Upper lobe of left lung (tissue), 4 donors: ENCODE results near the gene NPTXR.

Source experiments
- EP300 ChIP-seq, 4 donors: sonication (generic); formaldehyde crosslinking; IDR thresholded peaks; one replicate each; pipeline ENCODE4 v1.5.1; 2017; ENCODE audit warnings: antibody characterized with exemption in 4 of 4, control low read depth in 2 of 4
- POLR2A ChIP-seq, 4 donors: fragments of 450-650 bp; IDR thresholded peaks; one replicate each; pipeline ENCODE4 v1.5.1; 2016 to 2017; ENCODE audit warnings: antibody characterized with exemption in 4 of 4, mild to moderate bottlenecking in 2 of 4
- POLR2AphosphoS5 ChIP-seq, 2 donors: sonication (generic); formaldehyde crosslinking; IDR thresholded peaks; one replicate each; pipeline ENCODE4 v1.5.1; 2017; ENCODE audit warnings: antibody characterized with exemption in 2 of 2
- TF ChIP-seq, protein P1 (sequence below), 6 experiments: fragments of 450-650 bp in 4 of 6; fragments of 200-600 bp in 2 of 6; sonication (generic) in 2 of 6; IDR thresholded peaks; one replicate each; pipeline ENCODE4 v1.5.1; 2016 to 2019; ENCODE audit warnings: antibody characterized with exemption in 6 of 6

DNA sequence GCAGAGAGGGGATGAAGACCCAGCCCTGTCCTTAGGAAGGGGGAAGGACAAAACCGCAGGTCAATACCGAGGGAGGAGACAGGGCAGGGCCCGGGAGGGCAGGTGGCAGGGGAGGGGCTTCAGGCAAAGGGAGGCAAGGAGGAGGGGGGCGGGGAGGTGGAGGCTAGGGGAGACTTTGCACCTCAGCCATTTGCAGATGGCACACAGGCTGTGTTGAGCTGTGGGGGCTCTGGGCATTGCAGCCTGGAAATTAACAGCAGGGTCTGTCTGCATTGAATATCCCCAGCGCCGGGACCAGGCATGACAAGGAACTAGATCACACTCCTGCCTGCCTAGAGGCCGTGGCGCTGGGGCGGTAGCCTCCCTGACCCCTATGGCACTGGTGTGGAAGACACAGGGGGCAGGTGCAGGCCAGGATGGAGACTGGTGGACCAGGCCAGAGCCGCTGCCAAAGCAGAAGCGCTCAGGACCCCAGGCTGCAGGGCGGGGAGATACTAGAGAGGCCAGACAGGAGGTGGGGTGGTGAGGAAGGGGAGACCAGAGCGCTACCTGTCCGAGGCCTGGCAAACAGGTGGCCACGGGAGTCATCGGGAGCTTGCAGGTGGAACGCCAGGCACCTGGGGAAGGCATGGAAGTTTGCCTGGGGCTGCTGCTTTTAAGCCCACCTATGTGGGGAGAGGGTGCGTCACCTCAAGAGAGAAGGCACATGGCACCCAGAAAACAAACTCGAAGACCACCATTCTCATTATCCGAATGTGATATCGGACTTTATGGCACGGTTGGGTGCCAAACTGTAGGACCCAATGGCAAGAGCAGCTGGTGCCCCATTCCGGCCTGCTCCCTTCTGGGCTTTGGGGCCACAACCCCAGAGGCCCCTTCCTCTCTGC, 16.7 kb upstream of the NPTXR start:
- TF ChIP-seq, protein P1, sequence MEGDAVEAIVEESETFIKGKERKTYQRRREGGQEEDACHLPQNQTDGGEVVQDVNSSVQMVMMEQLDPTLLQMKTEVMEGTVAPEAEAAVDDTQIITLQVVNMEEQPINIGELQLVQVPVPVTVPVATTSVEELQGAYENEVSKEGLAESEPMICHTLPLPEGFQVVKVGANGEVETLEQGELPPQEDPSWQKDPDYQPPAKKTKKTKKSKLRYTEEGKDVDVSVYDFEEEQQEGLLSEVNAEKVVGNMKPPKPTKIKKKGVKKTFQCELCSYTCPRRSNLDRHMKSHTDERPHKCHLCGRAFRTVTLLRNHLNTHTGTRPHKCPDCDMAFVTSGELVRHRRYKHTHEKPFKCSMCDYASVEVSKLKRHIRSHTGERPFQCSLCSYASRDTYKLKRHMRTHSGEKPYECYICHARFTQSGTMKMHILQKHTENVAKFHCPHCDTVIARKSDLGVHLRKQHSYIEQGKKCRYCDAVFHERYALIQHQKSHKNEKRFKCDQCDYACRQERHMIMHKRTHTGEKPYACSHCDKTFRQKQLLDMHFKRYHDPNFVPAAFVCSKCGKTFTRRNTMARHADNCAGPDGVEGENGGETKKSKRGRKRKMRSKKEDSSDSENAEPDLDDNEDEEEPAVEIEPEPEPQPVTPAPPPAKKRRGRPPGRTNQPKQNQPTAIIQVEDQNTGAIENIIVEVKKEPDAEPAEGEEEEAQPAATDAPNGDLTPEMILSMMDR (IDR thresholded peaks at IDR 0.05): no peak
- TF ChIP-seq POLR2A (IDR thresholded peaks at IDR 0.05) (no peak), EP300 (IDR thresholded peaks at IDR 0.05) (no peak), POLR2AphosphoS5 (IDR thresholded peaks at IDR 0.05) (no peak)
